PC-9 (cell line): ENCODE measurements around the gene NTF3. TPM values are rescaled to one million over a fixed set of nuclear protein-coding genes. Genes with fewer than 3 reads are reported as not detected.

Source experiments
- BruUV-seq: library from RNA; stranded (reverse); fragments of 400-500 nt; replicated peaks from 2 replicates; lab custom pipeline; 2021; lab: Mats Ljungman, UMichigan
- CTCF ChIA-PET: fragments of 300-600 bp; sonication (Branson Sonifier 250); formaldehyde crosslinking; loops from one replicate; lab custom pipeline; 2022; ENCODE audit warnings: antibody characterized with exemption; lab: Charles Lee
- POLR2A ChIA-PET: fragments of 300-600 bp; sonication (Branson Sonifier 250); formaldehyde crosslinking; loops from one replicate; lab custom pipeline; 2022; ENCODE audit warnings: antibody characterized with exemption; ENCODE audit not compliant: unreplicated experiment; lab: Charles Lee
- DNase-seq, 2 experiments: peaks; one replicate each; pipeline versions ENCODE4 v3.0.0 to v3.0.0-alpha.2; 2015 to 2022; ENCODE audit warnings: mixed read lengths in 1 of 2
- H2AFZ ChIP-seq: fragments of 200-600 bp; sonication (generic); 2 replicates; pipeline ENCODE4 v1.8.1; 2017; ENCODE audit warnings: antibody characterized with exemption
- H3F3A ChIP-seq: fragments of 200-600 bp; sonication (generic); 2 replicates; pipeline ENCODE4 v1.8.1; 2017; ENCODE audit warnings: antibody characterized with exemption, mild to moderate bottlenecking, low read depth; ENCODE audit not compliant: insufficient read depth
- H3K27ac ChIP-seq: fragments of 200-600 bp; sonication (generic); 2 replicates; pipeline ENCODE4 v1.6.1; 2016; ENCODE audit warnings: mixed run types
- H3K27me3 ChIP-seq: fragments of 200-600 bp; sonication (generic); 2 replicates; pipeline ENCODE4 v1.6.1; 2016; ENCODE audit warnings: low read depth, mixed run types; ENCODE audit not compliant: insufficient read depth
- H3K36me3 ChIP-seq: fragments of 200-600 bp; sonication (generic); 2 replicates; pipeline ENCODE4 v1.6.1; 2016; ENCODE audit warnings: low read depth, mixed run types
- H3K4me1 ChIP-seq: fragments of 200-600 bp; sonication (generic); replicated peaks from 2 replicates; pipeline ENCODE4 v1.6.1; 2016; ENCODE audit warnings: mixed run types; ENCODE audit not compliant: insufficient read depth
- H3K4me2 ChIP-seq: fragments of 200-600 bp; sonication (generic); 2 replicates; pipeline ENCODE4 v1.6.1; 2017; ENCODE audit warnings: mixed run types
- H3K4me3 ChIP-seq: fragments of 200-600 bp; sonication (generic); 2 replicates; pipeline ENCODE4 v1.6.1; 2016; ENCODE audit warnings: mixed run types
- H3K79me2 ChIP-seq: fragments of 200-600 bp; sonication (generic); 2 replicates; pipeline ENCODE4 v1.6.1; 2017; ENCODE audit warnings: low read depth, mixed run types
- H3K9me2 ChIP-seq: fragments of 200-600 bp; sonication (generic); 2 replicates; pipeline ENCODE4 v1.8.1; 2017; ENCODE audit warnings: mild to moderate bottlenecking; ENCODE audit not compliant: insufficient read depth
- H3K9me3 ChIP-seq: fragments of 200-600 bp; sonication (generic); 2 replicates; pipeline ENCODE4 v1.8.1; 2016; ENCODE audit warnings: low read depth; ENCODE audit not compliant: insufficient read depth
- H4K20me1 ChIP-seq: fragments of 200-600 bp; sonication (generic); 2 replicates; pipeline ENCODE4 v1.8.1; 2017; ENCODE audit not compliant: insufficient read depth
- CTCF ChIP-seq: fragments of 200-600 bp; sonication (generic); conservative IDR thresholded peaks from 2 replicates; pipeline ENCODE4 v1.6.1; 2017; ENCODE audit warnings: mixed run types, antibody characterized with exemption, mild to moderate bottlenecking, moderate library complexity
- EZH2 ChIP-seq: fragments of 200-600 bp; sonication (generic); IDR thresholded peaks from 2 replicates; pipeline ENCODE4 v1.8.0; 2017; ENCODE audit warnings: antibody characterized with exemption, low read depth
- intact Hi-C: fragments of 100-400 bp; cut with micrococcal nuclease; formaldehyde crosslinking; loops from one replicate; pipeline ENCODE4 v1.10.0; 2022; ENCODE audit not compliant: unreplicated experiment
- total RNA-seq: library from RNA; stranded (reverse); gene quantifications from 2 replicates; pipeline ENCODE4 v1.2.3, GENCODE V29; 2021

NTF3 gene
- total RNA-seq, 1 experiment from 2014 or later: not detected

GRCh38 chr12:5484426-5484825, 52.5 kb downstream of the NTF3 start:
- CTCF ChIA-PET: interaction anchor here (0.7 kb wide), 1 partner anchor 383 kb away, joined by 4 read pairs; no protein-coding TSS in a partner anchor

GRCh38 chr12:5485454-5485853, 53.5 kb downstream of the NTF3 start:
- Histone ChIP-seq H3K36me3 (no peaks in the 10 kb centered on the region), H3K79me2 (no peaks in the 10 kb centered on the region), H3F3A (peaks cover 4% of the 10 kb centered on the region; the same call in 1 of the 2 replicates), H3K4me3 (no peak overlapping the region), H3K27me3 (peaks cover 65% of the 10 kb centered on the region), H3K4me1 (no peaks in the 10 kb centered on the region), H4K20me1 (no peaks in the 10 kb centered on the region), H3K9me3 (peaks cover 4% of the 10 kb centered on the region; the same call in 1 of the 2 replicates), H3K4me2 (no peak overlapping the region), H2AFZ (no peak overlapping the region), H3K27ac (no peak overlapping the region), H3K9me2 (no peaks in the 10 kb centered on the region)
- POLR2A ChIA-PET: no interaction called here
- no peak for DNase-seq
- CTCF ChIA-PET: interaction anchor here (0.7 kb wide), 1 partner anchor 384 kb away, joined by 4 read pairs; no protein-coding TSS in a partner anchor
- TF ChIP-seq EZH2 (no peak), CTCF (no peak)
- no TSS peak for BruUV-seq
- intact Hi-C loops: no loop called here

More at GRCh38 chr12:5484426-5484825, 52.5 kb downstream of the NTF3 start:
- peaks cover 4% of the 10 kb centered on the region; the same call in 1 of the 2 replicates for H3K9me3 ChIP-seq
- DNase-seq: no peak
- intact Hi-C loops: no loop called here
- H3K36me3 ChIP-seq: no peaks in the 10 kb centered on the region
- H3K4me1 ChIP-seq: no peaks in the 10 kb centered on the region
- POLR2A ChIA-PET: no interaction called here
- no peak overlapping the region for H3K4me2 ChIP-seq
- H3F3A ChIP-seq: peaks cover 4% of the 10 kb centered on the region; the same call in 1 of the 2 replicates
- no TSS peak for BruUV-seq
- no peak overlapping the region for H3K27ac ChIP-seq
- no peaks in the 10 kb centered on the region for H4K20me1 ChIP-seq
- no peaks in the 10 kb centered on the region for H3K9me2 ChIP-seq
- H3K4me3 ChIP-seq: no peak overlapping the region
- TF ChIP-seq CTCF: no peak
- TF ChIP-seq EZH2: no peak
- peaks cover 65% of the 10 kb centered on the region for H3K27me3 ChIP-seq
- no peaks in the 10 kb centered on the region for H3K79me2 ChIP-seq
- H2AFZ ChIP-seq: no peak overlapping the region

- CTCF ChIA-PET: no interaction called here
- Histone ChIP-seq H3K36me3 (no peaks in the 10 kb centered on the region), H3K27me3 (peaks cover 76% of the 10 kb centered on the region), H3F3A (no peaks in the 10 kb centered on the region), H3K27ac (no peak overlapping the region), H2AFZ (no peak overlapping the region), H3K4me2 (no peak overlapping the region), H3K4me1 (no peaks in the 10 kb centered on the region), H3K79me2 (no peaks in the 10 kb centered on the region), H3K9me3 (no peaks in the 10 kb centered on the region), H4K20me1 (no peaks in the 10 kb centered on the region), H3K4me3 (no peak overlapping the region), H3K9me2 (no peaks in the 10 kb centered on the region)
- BruUV-seq: no TSS peak
- intact Hi-C loops: no loop called here
- TF ChIP-seq CTCF (no peak), EZH2 (no peak)
- POLR2A ChIA-PET: no interaction called here
- no peak for DNase-seq
Measured at GRCh38 chr12:5487076-5487475, 55.2 kb downstream of the NTF3 start.
